ENCODE measurements around the gene RPL38.

Gene RPL38

DNA sequence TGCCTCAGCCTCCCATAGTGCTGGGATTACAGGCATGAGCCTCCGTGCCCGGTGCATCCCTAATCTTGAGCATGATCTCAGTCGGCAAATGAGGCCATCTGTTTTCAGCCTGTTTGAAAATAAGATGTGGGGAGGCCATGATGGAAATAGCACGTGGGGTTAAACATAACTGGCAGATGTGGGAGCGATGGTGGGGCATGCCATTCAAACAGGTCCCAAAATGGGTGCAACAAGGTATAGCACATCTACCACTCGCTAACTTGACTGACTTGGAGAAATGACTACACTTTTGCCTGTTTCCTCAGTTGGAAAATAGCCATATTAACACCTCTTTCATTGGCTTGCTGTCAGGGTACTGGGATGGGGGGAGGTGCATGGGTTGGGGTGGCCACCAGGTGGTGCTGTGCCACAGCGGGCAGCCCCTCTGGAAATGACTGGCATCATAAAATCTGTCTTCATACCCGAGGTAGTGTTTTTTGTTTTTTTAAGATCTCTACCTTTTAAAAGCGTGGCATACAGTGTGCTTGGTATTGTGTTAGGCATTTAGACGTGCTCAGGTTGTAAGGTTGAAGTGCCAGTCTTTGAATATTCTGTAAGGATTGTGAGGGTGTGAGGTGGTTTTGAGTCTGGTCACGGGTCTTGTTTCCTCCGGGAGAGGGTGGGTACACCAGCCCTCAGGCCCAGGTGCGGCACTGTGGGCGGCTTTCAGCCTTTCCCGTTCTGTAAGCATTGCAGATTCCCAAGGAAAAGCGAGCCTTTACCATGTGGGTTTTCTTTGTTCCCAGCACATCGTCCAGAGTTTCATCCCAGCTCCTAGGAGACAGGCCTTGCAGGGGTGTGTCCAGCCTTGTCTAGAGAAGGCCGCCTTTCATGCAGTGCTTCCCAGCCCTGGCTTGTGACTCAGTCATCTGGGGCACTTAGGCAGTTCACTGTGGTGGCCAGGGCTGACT lies 7.0 kb downstream of the RPL38 start:
- DNase-seq (ENCODE audit: low read depth): peak; percentile 40

DNA sequence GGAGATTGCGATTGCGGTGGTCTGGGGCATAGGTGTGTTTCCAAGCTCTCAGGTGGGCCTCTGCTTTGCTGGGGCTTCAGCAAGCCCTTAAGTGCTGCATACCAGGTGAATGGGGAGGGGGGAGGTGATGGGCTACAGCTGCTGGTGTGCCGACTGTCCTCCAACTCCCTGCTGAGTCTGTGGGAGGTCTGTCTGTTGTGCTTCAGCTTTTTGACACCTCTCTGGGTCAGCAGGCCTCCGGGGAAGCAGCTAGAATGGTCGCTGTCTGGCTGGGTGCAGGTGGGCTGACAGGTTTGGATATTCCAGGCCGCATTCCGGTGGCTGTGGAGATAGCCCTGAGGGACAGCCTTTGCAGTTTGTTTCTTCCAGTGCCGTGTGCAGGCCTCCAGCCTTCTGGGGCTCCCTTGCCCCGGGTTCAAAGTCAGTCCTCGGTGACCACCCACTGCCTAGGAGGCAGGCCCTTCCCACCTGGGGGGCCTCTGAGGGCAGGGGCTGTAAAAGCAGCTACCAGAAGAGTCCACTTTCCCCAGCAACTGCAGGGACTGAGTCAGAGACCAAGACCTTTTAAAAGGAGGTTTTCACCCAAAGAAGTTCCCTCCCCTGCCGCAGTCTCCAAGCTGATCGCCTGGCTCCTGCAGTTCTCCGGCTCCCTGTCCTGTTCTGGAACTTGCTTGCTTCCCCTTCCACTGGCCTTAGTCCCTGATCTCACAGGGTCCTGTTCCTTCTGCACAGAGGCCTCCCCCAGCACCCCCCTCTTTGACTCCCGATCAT lies 7.8 kb downstream of the RPL38 start:
- DNase-seq (ENCODE audit: low read depth): no peak

DNA sequence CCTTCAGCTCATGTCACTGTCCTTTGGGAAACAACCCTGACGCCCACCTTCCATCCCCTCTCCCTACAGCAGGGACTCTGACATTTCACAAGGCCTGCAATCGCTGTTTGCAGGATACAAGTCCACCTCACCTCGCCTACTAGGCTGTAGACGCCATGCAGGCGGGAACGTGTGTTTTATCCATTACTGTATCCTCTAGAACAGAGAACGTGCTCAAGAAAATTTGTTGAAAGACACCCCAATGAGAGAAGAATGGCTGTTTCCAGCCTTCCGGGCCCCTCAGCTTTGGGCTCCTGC lies 8.4 kb downstream of the RPL38 start:
- no peak for DNase-seq (ENCODE audit: low read depth)

DNA sequence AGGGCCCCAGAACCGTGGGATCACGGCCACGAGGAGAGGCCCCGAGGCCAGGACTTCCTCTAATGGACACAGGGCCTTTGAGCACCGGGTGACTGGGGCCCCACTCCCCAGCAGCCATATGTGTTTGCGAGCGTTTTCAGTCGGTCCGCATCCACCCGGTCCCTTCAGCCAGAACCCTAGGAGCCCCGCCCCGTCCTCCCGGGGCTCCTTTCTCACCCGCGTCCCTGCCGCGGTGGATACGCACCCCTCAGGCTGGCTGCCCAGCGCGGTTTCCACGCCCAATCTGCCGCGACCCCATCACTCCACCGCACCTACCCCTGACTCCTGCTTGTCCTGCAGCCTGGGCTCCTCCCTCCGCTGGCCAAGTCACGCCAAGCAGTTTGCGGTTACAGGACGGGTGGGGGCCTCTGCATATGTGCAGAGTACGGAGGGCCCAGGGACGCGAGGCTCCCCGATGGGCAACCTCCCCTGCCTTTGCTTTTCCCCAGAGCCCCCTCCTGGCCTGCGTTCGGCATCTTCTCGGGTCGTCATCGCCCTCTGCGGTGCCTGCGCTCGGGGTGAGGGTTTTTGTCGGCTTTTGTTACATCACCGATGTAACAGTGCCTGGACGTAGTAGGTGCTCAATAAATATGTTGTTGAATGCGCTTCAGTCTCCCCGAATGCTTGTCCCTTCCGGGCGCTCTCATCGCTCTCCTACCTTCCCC lies 8.9 kb downstream of the RPL38 start:
- DNase-seq (ENCODE audit: low read depth): no peak

DNA sequence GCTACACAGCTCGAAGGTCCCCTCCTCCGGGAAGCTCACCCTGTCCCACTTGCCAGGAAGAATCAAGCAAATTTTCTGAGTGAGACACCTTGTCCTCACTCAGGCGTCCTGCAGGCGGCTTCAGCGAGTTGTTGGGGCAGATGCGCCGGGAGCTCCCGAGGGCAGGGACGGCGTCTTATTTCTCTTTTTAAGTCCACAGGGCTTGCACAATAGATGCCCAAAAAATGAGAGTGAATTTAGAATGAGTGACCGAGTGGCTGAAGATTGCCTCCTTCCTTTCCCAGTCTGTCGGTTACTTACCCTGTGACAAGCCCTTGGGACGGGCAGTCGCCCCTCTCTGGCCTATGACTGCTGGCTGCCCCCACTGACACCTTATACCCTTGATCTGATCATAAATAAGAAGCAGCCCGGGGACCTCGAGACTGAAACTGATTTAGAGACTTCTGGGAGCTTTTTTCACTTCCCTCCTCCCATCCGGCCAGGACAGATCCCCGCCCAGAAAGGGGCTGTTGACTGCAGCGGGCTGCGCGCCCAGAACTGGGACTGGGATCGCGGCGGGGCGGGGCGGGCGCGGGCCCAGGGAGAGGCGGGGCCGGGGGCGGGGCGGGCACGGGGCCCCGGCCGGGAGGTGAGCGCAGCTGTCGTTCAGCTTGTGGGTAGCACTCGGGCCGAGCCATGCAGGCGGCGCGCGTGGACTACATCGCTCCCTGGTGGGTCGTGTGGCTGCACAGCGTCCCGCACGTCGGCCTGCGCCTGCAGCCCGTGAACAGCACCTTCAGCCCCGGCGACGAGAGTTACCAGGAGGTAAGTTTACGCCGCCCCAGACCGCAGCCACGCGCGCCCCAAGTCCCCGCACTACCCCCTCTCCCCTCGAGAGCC lies 9.7 kb downstream of the RPL38 start, which contains the start of gene TTYH2:
Gene TTYH2 (plus strand): TSS at position 659 of the 879 bp plus-strand sequence. CDS start 17 bp downstream, at position 676.
- DNase-seq (ENCODE audit: low read depth): peak; percentile 78

GRCh38 chr17:74213861-74214391 lies 10.4 kb downstream of the RPL38 start:
- DNase-seq (ENCODE audit: low read depth): no peak

DNA sequence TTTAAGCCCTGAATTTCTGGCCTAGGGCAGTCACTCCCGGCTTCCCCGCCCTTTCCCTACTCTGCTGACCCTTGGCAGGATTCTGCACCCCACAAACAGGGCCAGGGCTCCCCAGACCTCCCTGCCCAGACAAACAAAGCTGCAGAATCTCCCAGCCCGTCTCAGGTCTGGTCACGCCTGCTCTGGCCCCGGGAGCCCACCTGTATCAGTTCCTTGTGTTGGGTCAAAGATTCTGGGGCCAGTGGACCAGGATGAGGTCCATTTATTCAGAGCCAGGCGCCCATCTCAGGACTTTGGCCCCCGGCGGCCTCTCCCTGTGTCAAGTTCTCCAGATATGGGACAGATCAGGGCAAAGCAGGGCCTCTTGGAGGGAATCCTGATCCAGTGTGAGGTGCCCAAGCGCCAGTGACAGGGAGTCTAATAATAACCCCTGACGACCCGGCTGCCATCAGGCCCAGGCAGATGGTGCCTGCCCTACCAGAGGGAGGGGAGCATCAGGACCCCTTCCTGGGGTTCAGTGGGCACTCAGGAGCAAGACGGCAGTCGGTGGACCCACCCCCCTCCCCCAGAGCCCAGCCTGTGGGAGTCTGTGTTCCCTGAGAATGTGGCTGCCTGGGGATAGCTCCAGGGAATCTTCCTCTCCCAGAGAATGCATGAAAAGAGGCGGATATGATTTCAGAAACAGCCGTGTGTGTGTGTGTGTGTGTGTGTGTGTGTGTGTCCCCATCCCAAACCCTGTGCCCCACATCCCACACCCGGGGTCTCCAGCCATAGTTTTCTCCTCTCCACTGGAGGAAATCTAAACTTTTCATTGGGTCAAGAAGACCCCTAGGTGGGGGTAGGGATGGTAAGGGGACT lies 11.2 kb downstream of the RPL38 start:
- DNase-seq (ENCODE audit: low read depth): no peak

DNA sequence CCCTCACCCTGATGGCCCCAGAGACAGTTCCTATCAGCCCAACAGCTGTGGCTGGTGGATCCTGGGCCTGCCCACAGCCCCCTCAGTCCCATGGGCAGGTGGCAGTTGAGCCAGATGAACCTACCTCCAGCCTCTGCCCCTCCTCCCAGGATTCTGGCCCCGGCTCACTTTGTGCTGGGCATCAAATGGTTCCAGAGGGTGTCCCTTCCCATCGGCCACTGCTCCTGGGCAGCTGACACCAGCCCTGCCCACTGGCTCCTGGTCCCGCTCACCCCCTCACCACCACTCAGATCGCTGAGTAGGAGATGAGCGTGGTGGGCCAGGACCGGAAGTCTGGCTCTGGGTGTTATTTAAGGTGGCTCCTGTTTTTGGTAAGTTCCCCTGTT lies 11.9 kb downstream of the RPL38 start:
- no peak for DNase-seq (ENCODE audit: low read depth)

GRCh38 chr17:74216505-74216904 lies 13.0 kb downstream of the RPL38 start:
- no peak for DNase-seq (ENCODE audit: low read depth)

- DNase-seq (ENCODE audit: low read depth): no peak
Observed at GRCh38 chr17:74217037-74217730, 13.7 kb downstream of the RPL38 start.

GRCh38 chr17:74217888-74218287 lies 14.4 kb downstream of the RPL38 start:
- DNase-seq (ENCODE audit: low read depth): no peak

GRCh38 chr17:74218436-74218835 lies 15.0 kb downstream of the RPL38 start:
- DNase-seq (ENCODE audit: low read depth): no peak

DNA sequence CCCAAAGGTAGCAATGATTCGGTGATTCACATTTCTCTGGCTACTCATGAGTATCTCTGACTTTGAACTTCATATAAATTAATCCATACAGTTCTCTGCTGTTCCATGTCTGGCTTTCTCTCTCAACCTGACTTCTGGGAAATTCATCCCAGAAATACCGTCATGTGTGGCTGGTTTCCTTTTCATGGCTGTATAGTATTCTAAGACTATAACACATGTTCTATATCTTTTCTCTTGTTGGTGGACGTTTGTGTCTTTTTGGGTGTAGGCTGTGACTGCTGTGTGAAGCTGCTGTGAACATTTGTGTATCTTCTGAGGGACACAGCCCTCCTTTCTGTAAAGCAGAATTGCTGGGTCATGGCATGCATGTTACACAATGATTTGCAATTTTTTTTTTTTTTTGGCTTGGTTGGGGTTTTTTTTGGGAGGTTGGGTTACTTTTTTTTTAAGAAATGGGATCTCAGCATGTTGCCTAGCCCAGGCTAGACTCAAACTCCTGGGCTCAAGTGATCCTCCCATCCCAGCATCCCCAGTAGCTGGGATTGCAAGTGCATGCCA lies 16.2 kb downstream of the RPL38 start:
- no peak for DNase-seq (ENCODE audit: low read depth)

- DNase-seq (ENCODE audit: low read depth): no peak
Observed at GRCh38 chr17:74220219-74220618, 16.7 kb downstream of the RPL38 start.

DNA sequence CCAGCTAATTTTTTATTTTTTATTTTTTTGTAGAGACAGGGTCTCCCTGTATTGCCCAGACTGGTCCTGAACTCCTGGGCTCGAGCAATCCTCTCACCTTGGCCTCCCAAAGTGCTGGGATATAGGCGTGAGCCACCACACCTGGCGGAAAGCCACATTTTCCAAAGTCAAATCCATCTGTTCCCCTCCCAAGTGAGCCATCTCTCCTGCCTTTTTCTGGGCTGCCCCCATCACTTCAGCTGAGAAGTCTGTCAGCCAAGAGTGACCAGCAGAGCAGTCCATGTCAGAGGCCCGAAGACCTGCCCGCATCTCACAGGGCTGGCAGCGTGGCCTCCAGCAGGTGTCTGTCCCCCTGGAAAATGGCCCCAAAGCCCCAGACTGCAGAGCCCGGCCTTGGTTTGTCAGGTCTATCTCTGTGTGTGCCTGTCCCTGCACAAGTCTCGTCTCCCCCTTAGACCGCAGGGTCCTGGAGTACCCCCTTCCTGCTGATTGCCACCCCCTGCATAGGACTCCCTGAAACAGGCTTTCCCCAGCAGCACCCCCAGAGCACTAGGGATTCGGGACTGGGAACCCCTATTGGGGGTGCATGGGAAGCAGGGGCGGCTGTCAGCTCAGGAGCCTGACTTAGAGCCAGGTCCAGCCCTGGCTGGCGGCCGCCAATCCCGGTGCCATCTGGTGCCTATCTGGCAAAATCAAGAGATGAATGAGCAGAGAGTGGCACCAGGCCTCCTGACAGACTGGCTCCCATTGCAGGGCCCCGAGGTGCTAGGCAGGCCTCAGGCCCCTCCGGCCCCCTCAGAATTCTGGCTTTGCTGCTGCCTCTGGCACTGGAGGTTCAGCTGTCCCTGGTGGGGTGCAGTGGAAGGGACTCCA lies 17.7 kb downstream of the RPL38 start:
- DNase-seq (ENCODE audit: low read depth): no peak

- DNase-seq (ENCODE audit: low read depth): no peak
Observed at GRCh38 chr17:74222399-74222798, 18.9 kb downstream of the RPL38 start.

GRCh38 chr17:74223901-74224300 lies 20.4 kb downstream of the RPL38 start:
- no peak for DNase-seq (ENCODE audit: low read depth)

- DNase-seq (ENCODE audit: low read depth): no peak
Observed at GRCh38 chr17:74224959-74225725, 21.7 kb downstream of the RPL38 start.

Measured in fibroblast of the conjunctiva (primary cell).